ENCODE data around the gene SAP130.

The SAP130 gene

GRCh38 chr2:127941461-127941860, 86.4 kb downstream of the SAP130 start:
- H3K4me3 ChIP-seq (ENCODE audit: low read length), result no peak overlapping the region
- DNase-seq (ENCODE audit: low read depth), result no peak
- no peak for TF ChIP-seq CTCF (conservative IDR thresholded peaks at IDR 0.05; ENCODE audit: low read depth, low read length)

- no peak for TF ChIP-seq CTCF (conservative IDR thresholded peaks at IDR 0.05; ENCODE audit: low read depth, low read length)
- no peak overlapping the region for H3K4me3 ChIP-seq (ENCODE audit: low read length)
- DNase-seq (ENCODE audit: low read depth), result no peak
These were observed 87.2 kb downstream of the SAP130 start for GRCh38 chr2:127940641-127941040.

GRCh38 chr2:127935337-127935736, 92.5 kb downstream of the SAP130 start:
- H3K4me3 ChIP-seq (ENCODE audit: low read length), result no peak overlapping the region
- DNase-seq (ENCODE audit: low read depth), result no peak
- no peak for TF ChIP-seq CTCF (conservative IDR thresholded peaks at IDR 0.05; ENCODE audit: low read depth, low read length)

GRCh38 chr2:127932199-127932876, 95.5 kb downstream of the SAP130 start:
- TF ChIP-seq CTCF (conservative IDR thresholded peaks at IDR 0.05; ENCODE audit: low read depth, low read length), result no peak
- H3K4me3 ChIP-seq (ENCODE audit: low read length), result no peak overlapping the region
- DNase-seq (ENCODE audit: low read depth), result no peak

GRCh38 chr2:127929449-127929848, 98.4 kb downstream of the SAP130 start:
- no peak for TF ChIP-seq CTCF (conservative IDR thresholded peaks at IDR 0.05; ENCODE audit: low read depth, low read length)
- no peak overlapping the region for H3K4me3 ChIP-seq (ENCODE audit: low read length)
- no peak for DNase-seq (ENCODE audit: low read depth)

GRCh38 chr2:127927384-127927783, 100.5 kb downstream of the SAP130 start:
- no peak overlapping the region for H3K4me3 ChIP-seq (ENCODE audit: low read length)
- TF ChIP-seq CTCF (conservative IDR thresholded peaks at IDR 0.05; ENCODE audit: low read depth, low read length), result no peak
- DNase-seq (ENCODE audit: low read depth), result no peak

- DNase-seq (ENCODE audit: low read depth), result no peak
- TF ChIP-seq CTCF (conservative IDR thresholded peaks at IDR 0.05; ENCODE audit: low read depth, low read length), result no peak
- H3K4me3 ChIP-seq (ENCODE audit: low read length), result no peak overlapping the region
These were observed 109.9 kb downstream of the SAP130 start for GRCh38 chr2:127917916-127918315.
